Peyer's patch (tissue), 4 donors: ENCODE results near the gene EPB41L1. TPM values are rescaled to one million over a fixed set of nuclear protein-coding genes. Genes with fewer than 3 reads are reported as not detected.

Experiments used
- DNase-seq, 3 donors: peaks; one replicate each; pipeline ENCODE4 v3.0.0-alpha.2; 2017 to 2019
- H3K27ac ChIP-seq, 4 donors: fragments of 200-600 bp; sonication (generic); one replicate each; pipeline ENCODE4 v1.5.1; 2016 to 2019
- H3K27me3 ChIP-seq, 2 donors: fragments of 200-600 bp; sonication (generic); one replicate each; pipeline ENCODE4 v1.5.1; 2019
- H3K36me3 ChIP-seq, 3 donors: fragments of 200-600 bp; sonication (generic); one replicate each; pipeline ENCODE4 v1.5.1; 2016 to 2019
- H3K4me1 ChIP-seq, 4 donors: fragments of 200-600 bp; sonication (generic); one replicate each; pipeline ENCODE4 v1.5.1; 2016 to 2019
- H3K4me3 ChIP-seq, 4 donors: fragments of 200-600 bp; sonication (generic); 1 replicate in 3 of 4; 2 replicates in 1 of 4; pipeline ENCODE4 v1.5.1; 2016 to 2019; ENCODE audit warnings: mild to moderate bottlenecking in 1 of 4
- H3K9me3 ChIP-seq, 4 donors: fragments of 200-600 bp; sonication (generic); one replicate each; pipeline ENCODE4 v1.5.1; 2016 to 2019; ENCODE audit warnings: mild to moderate bottlenecking in 1 of 4
- CTCF ChIP-seq, 6 experiments: fragments of 450-650 bp in 4 of 6; fragments of 200-600 bp in 2 of 6; sonication (generic) in 1 of 6; IDR thresholded peaks; one replicate each; pipeline ENCODE4 v1.5.1; 2017 to 2019; ENCODE audit warnings: antibody characterized with exemption in 6 of 6, mild to moderate bottlenecking in 3 of 6, moderate library complexity in 1 of 6
- POLR2A ChIP-seq, 2 donors: fragments of 450-650 bp; IDR thresholded peaks; one replicate each; pipeline ENCODE4 v1.5.1; 2017; ENCODE audit warnings: antibody characterized with exemption in 2 of 2, mild to moderate bottlenecking in 2 of 2, moderate library complexity in 2 of 2
- total RNA-seq, 4 donors: library from RNA; depleted of rRNA; stranded (reverse); fragments of >200 nt; gene quantifications; one replicate each; pipeline ENCODE4 v1.1.0, GENCODE V29; 2016

The EPB41L1 gene
- total RNA-seq, 4 donors from 2014 or later = 23.1 to 104 (median 57.2) TPM

DNA sequence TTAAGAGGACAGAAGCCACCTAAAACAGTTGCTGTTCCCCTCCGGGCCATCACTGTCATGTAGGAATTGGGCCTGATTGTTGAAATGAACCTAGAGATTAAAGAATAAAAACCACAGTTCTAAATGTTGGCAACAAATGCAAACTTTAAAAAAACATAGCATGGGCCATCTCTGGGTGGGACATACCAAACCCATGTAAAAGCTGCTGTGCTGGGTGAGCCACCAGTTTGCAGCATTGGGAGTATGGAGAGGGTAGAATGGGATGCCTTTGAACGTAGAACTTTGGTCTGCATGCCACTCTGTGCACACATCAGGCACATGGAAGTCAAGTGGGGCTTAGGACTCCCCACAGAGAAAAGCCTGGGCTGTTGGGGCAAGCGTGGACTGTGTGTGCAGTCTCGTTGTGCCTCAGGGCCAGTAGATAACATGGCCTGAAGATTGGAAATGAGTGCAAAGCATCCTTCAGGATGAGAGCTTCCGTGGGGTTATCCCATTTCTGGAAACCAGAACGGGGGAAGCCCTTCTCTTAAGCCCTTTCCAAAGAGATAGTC lies 28.1 kb downstream of the EPB41L1 start:
- DNase-seq = no peak
- Histone ChIP-seq H3K9me3 (no peaks in the 10 kb centered on the region), H3K4me1 (peaks cover 0 to 5% (median 0%) of the 10 kb centered on the region in 4 donors), H3K4me3 (no peak overlapping the region), H3K27me3 (no peaks in the 10 kb centered on the region), H3K27ac (peak overlapping the region in 1 of 4 donors; percentile 10), H3K36me3 (peaks cover 0 to 4% (median 0%) of the 10 kb centered on the region in 3 donors)
- no peak for TF ChIP-seq POLR2A (IDR thresholded peaks at IDR 0.05)
- no peak for TF ChIP-seq CTCF (IDR thresholded peaks at IDR 0.05)

- no peaks in the 10 kb centered on the region for H3K27me3 ChIP-seq
- peaks cover 0 to 10% (median 0%) of the 10 kb centered on the region in 3 donors for H3K36me3 ChIP-seq
- no peaks in the 10 kb centered on the region for H3K9me3 ChIP-seq
- H3K27ac ChIP-seq = peak overlapping the region in 2 of 4 donors; percentile 10 to 55
- DNase-seq = peak in 2 of 3 donors; percentile 60 to 66
- H3K4me1 ChIP-seq = peaks cover 0 to 5% (median 0%) of the 10 kb centered on the region in 4 donors
- TF ChIP-seq CTCF (IDR thresholded peaks at IDR 0.05) = no peak
- no peak for TF ChIP-seq POLR2A (IDR thresholded peaks at IDR 0.05)
- H3K4me3 ChIP-seq = no peak overlapping the region
These were observed 28.8 kb downstream of the EPB41L1 start for GRCh38 chr20:36183155-36183944.

GRCh38 chr20:36184816-36185776 lies 30.6 kb downstream of the EPB41L1 start:
- Histone ChIP-seq H3K27ac (no peak overlapping the region), H3K4me1 (peaks cover 0 to 5% (median 0%) of the 10 kb centered on the region in 4 donors), H3K36me3 (peaks cover 0 to 26% (median 0%) of the 10 kb centered on the region in 3 donors), H3K9me3 (no peaks in the 10 kb centered on the region), H3K27me3 (no peaks in the 10 kb centered on the region), H3K4me3 (no peak overlapping the region)
- no peak for DNase-seq
- TF ChIP-seq CTCF (IDR thresholded peaks at IDR 0.05) = no peak
- no peak for TF ChIP-seq POLR2A (IDR thresholded peaks at IDR 0.05)

DNA sequence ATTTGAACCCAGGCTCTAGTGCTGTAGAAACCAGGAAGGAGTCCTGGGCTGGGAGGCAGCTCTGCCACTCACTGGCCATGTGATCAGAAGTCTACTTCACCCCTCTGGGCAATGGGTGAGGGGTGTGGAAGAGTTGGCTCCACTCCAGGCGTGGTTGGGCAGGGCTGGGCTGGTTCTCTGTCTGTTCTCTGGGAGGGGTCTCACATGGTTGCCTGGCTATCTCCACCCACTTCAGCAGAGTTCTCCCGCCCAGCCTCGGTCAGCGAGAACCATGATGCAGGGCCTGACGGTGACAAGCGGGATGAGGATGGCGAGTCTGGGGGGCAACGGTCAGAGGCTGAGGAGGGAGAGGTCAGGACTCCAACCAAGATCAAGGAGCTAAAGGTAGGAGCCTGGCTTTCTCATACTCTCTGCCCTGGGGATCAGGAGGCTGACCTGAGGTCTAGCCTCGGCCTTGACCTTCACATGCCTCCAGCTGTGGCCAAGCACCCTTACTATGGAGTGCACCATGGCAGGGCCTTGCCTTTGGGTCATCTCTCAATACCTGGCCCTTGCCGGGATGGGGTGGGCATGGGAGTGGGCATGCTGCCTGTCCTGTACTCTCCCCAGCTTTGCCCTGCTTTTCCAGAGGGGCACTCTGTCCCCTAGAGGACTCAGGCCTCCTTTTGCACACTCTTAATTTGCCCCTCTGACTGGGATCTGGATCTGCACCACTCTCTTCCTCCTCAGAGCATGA lies 39.6 kb downstream of the EPB41L1 start:
- TF ChIP-seq POLR2A (IDR thresholded peaks at IDR 0.05) = no peak
- TF ChIP-seq CTCF (IDR thresholded peaks at IDR 0.05) = no peak
- DNase-seq = no peak
- no peak overlapping the region for H3K27ac ChIP-seq
- H3K36me3 ChIP-seq = peaks cover 0 to 29% (median 0%) of the 10 kb centered on the region in 3 donors
- no peaks in the 10 kb centered on the region for H3K9me3 ChIP-seq
- no peak overlapping the region for H3K4me3 ChIP-seq
- H3K27me3 ChIP-seq = no peaks in the 10 kb centered on the region
- H3K4me1 ChIP-seq = no peaks in the 10 kb centered on the region

DNA sequence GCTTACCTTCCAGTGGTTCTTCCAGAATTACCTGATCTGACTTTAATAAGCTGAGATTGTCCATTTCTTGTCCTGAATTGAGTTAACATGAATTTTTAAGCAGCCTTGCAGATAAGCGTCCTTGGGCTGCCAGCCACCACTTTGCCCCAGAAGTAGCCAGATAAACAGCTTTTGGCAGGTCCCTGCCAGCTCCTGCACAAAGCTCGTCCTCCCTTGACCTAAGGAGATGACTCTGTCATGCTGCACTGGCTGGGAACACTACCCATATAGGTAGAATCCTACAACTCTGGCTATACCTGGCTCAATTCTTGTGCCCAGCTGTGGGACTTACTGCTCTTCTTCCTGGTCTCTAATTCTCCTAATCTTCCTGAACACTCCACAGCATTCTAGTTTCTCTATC lies 42.1 kb downstream of the EPB41L1 start:
- peaks cover 0 to 11% (median 0%) of the 10 kb centered on the region in 3 donors for H3K36me3 ChIP-seq
- H3K4me3 ChIP-seq = no peak overlapping the region

More for the DNA sequence above, 42.1 kb downstream of the EPB41L1 start:
- DNase-seq = no peak
- H3K4me1 ChIP-seq = no peaks in the 10 kb centered on the region
- H3K27ac ChIP-seq = no peak overlapping the region
- no peak for TF ChIP-seq CTCF (IDR thresholded peaks at IDR 0.05)
- no peak for TF ChIP-seq POLR2A (IDR thresholded peaks at IDR 0.05)
- no peaks in the 10 kb centered on the region for H3K27me3 ChIP-seq
- no peaks in the 10 kb centered on the region for H3K9me3 ChIP-seq
